GM21723 (cell line): ENCODE measurements around the gene TTC4.
"Not testable (repeated sequence)": the region's sequence is repeated elsewhere in the genome, so short reads cannot be mapped to it uniquely, and the experiment has no call there.

ENCODE experiments used
- ATAC-seq: cut with Tn5 transposase; IDR thresholded peaks from one replicate; pipeline ENCODE4 v1.9.1; 2021; ENCODE audit warnings: mild to moderate bottlenecking, moderate library complexity; ENCODE audit not compliant: unreplicated experiment

Gene TTC4

DNA sequence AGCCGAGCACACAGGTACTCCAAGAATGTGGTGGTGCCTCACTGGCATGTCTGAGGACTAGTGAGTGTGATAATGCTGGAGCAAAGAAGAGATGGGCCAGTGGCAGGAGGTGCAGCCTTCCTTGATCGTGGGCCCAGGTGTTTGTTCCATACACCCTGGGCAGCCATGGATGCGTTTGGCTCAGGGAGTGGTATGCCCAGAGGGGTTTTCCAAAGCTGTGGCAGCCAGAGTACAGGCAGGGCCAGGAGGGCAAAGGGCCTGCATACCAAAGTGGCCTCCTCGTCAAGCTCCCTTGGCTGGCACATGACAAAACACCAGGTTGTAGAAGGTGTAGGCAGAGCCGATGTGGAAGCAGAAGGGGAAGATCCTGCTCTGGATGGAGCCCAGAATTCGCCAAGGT is 29.6 kb downstream of the TTC4 start:
- no peak for ATAC-seq

GRCh38 chr1:54745864-54746263 is 30.2 kb downstream of the TTC4 start:
- no peak for ATAC-seq

DNA sequence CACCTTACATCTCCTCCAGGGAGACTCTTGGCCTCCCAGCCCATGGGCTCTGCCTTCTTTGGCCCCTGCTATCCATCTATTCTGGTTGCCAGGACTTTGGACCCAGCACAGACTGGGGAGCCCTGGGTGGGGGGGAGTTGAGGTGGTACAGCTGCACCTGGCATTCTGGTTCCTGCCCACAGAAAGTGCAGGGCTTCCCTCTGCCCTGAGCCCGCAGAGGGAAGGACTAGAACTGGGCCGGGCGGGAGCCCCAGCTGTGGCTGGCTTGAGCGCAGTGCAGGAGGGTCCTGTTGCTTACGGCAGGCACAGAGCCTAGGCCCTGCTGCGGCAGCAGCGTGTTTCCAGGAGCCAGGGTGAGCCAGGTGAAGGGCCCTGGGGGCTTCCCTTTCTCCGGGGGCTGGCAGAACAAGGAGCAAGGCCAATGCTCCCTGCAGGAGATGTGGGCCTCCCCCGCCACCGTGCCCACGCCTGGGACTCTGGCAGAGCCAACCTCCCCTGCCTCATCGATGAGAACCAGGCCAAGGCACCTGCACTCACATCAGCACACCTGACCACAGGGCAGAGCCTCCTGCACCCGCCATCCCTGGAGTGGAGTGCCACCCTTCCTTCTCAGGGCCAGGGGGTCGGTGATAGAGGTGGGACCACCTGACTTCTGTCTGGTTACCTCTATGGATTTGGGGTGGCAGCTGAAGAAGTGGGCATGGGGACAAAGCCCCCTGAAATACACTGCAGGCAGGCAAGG is 32.6 kb downstream of the TTC4 start:
- ATAC-seq: no peak

GRCh38 chr1:54750596-54750995 is 34.9 kb downstream of the TTC4 start:
- no peak for ATAC-seq

GRCh38 chr1:54751426-54751825 is 35.8 kb downstream of the TTC4 start:
- ATAC-seq: no peak

DNA sequence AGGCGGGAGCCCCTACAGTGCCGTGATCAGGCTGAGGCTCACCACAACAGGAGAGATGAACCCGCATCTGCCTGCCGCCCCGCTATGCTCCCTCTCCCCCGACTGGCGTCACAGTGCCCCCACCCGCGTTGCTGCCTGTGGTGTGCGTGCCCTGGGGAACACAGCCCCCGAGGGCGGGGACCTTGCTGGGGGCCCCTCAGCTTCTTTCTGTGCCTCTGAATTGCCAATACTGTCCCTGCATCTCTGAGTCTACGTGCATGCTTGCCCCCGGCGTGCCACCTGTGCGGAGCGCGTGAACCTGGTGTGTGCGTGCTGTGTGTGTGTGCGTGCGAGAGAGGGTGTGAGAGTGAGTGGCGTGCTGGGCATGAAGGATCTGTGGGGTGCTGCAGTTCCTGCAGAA is 38.4 kb downstream of the TTC4 start:
- ATAC-seq: no peak

- no peak for ATAC-seq
Measured at GRCh38 chr1:54754486-54755285, 39.0 kb downstream of the TTC4 start.

GRCh38 chr1:54757833-54758232 is 42.2 kb downstream of the TTC4 start:
- no peak for ATAC-seq

GRCh38 chr1:54758678-54759348 is 43.2 kb downstream of the TTC4 start:
- ATAC-seq: no peak

- peak; percentile 1 for ATAC-seq
Measured at GRCh38 chr1:54763816-54764132, 48.1 kb downstream of the TTC4 start.

GRCh38 chr1:54764133-54764921 is 48.7 kb downstream of the TTC4 start, which contains the start of gene PARS2:
Gene PARS2, minus strand, starts transcription at chr1:54764523. Its CDS starts 5,362 bp downstream, at chr1:54759161.
- ATAC-seq: peak; percentile 96

DNA sequence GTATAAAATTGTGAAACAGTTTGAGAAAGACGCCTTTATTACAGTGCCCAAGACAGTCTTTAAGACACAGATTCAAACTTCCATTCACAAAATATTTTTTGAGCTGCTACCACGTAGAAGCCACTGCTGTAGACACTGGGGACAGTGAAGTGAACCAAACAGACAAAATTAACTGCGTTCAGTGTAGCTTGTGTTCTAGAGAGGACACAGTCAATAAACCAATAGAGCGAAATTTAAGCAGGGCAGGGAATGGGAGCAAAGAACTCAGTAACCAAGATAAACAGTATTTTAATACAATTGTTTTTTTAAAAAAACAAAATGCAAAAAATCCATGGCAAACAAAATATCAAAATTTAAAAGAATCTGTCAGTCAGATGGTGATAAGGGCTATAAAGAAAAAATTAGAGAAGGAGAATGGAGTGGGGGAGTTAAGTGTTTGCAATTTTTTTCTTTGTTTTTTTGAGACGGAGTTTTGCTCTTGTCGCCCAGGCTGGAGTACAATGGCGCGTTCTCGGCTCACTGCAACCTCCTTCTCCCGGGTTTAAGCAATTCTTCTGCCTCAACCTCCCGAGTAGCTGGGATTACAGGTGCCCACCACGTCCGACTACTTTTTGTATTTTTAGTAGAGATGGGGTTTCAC is 49.4 kb downstream of the TTC4 start:
- peak; percentile 25 for ATAC-seq

DNA sequence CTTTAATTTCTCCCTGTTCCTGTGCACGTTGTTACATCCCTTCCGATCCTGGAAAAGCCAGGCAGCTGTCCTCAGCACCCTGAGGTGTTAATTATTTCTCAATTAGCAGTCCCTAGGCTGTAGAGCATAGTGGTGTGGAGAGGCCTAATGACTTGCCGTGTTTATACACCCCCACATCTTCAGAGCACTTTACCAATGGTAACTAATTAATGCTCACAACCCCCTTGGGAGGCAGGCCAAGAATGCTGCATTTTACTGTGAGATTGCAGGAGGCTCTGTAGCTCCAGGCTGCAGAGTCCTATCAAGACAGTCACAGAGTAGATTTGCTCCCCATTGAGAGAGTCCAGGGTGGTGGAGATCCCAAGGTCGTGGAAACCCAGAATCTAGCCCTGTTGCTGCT is 51.1 kb downstream of the TTC4 start:
- no peak for ATAC-seq

DNA sequence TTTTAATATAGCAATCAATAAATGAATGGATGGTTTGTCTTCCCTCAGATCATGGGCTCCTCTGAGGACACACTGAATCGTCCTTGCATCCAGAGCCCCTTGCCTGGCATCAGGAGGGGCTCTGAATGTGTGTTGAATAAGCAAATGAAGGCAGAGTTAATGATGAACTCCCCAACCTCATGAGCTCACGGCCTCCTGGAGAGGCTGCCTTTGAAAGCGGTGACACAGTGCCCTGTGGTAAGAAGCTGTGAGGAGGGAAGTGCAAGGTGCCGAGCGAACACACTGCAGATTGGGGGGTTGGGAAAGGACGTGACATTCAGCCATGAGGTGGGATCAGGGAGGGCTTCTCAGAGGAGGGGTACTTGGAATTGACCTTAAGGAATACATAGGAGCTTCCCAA is 51.9 kb downstream of the TTC4 start:
- no peak for ATAC-seq

DNA sequence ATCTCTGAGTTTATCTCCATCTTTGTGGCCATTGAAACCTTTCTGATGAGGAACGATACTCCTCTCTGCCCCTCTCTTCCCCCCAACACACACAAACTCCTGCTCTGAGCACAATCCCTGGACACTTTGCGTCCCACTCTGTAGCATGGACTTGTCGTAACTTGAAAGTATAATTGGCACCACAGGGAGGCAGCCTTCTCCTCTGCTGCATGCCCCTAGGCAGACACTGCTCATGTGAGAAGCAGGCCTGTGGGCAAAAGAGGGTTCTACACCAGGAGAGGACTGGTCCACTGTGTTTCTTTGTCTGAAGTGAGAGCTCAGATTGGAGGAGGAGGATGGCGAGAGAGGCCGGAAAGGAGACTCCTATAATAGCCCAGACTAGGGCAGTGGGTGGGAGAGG is 52.4 kb downstream of the TTC4 start:
- no peak for ATAC-seq

GRCh38 chr1:54772951-54773350 is 57.3 kb downstream of the TTC4 start:
- ATAC-seq: no peak

- ATAC-seq: no peak
Measured at GRCh38 chr1:54774820-54775498, 59.3 kb downstream of the TTC4 start.

DNA sequence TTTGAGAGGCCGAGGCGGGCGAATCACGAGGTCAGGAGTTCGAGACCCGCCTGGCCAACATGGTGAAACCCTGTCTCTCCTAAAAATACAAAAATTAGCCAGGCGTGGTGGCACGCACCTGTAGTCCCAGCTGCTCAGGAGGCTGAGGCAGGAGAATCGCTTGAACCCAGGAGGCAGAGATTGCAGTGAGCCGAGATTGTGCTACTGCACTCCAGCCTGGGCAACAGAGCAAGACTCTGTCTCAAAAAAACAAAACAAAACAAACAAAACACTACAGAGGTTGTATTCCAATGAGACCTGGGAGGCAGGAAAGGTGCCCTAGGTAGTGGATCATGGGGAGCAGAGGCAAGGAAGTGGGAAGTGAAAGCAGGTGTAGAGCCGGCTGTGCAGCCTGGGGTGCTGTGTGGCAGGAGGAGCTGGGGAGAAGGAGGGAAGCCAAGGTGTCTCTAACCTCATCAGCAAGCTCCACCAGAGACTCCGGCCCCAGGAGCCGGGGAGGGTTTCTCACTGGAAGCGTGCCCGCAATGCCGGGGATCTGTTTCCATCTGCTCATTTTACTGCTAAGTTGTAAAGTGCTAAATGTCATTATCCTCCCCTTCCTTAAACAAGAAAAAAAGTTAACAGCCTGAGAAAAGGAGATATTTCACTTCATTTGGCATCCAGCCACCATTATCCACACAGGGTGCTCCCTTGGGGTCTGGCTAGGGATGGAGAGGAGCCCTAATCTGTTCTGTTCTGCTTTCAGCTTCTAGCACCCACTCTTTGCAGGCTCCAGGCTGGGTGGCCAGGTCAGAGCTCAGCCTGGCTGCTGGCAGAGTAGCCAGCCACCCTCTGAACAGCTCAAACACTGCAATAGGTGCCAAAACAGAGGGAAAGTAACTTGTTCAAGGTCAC is 60.4 kb downstream of the TTC4 start:
- ATAC-seq: not testable (repeated sequence)

DNA sequence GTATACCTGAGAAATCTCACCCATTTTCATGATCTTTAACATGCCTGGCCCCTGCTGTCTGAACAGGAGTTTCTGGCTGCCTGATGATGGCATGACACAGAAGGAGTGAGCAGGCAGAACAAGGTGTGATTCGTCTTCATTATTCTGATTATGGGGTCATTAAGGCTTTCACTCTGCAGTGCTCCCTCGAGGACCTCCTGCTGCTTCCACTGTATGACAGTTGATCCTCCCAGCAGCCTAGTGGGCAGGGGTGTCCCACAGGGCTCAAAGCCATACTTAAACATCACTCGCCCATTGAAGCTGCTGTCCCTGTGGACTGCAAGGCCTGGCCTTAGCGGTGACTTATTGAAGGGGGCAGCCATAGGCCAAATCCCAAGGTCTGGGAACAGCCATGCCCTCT is 61.4 kb downstream of the TTC4 start:
- ATAC-seq: no peak
